Stimulated activated CD4-positive, alpha-beta T cell treated with anti-CD3 and anti-CD28 coated beads, Interleukin-15, amount 100 ng/mL, for 1 hour (primary cell): Measurements from ENCODE around the gene TBC1D14.
"Not testable (repeated sequence)": the region's sequence is repeated elsewhere in the genome, so short reads cannot be mapped to it uniquely, and the experiment has no call there.

ENCODE experiments used
- DNase-seq, 2 donors: peaks; one replicate each; pipeline ENCODE4 v3.0.0-alpha.2; 2020; ENCODE audit warnings: low read depth in 1 of 2, low spot score in 1 of 2

Gene TBC1D14

DNA sequence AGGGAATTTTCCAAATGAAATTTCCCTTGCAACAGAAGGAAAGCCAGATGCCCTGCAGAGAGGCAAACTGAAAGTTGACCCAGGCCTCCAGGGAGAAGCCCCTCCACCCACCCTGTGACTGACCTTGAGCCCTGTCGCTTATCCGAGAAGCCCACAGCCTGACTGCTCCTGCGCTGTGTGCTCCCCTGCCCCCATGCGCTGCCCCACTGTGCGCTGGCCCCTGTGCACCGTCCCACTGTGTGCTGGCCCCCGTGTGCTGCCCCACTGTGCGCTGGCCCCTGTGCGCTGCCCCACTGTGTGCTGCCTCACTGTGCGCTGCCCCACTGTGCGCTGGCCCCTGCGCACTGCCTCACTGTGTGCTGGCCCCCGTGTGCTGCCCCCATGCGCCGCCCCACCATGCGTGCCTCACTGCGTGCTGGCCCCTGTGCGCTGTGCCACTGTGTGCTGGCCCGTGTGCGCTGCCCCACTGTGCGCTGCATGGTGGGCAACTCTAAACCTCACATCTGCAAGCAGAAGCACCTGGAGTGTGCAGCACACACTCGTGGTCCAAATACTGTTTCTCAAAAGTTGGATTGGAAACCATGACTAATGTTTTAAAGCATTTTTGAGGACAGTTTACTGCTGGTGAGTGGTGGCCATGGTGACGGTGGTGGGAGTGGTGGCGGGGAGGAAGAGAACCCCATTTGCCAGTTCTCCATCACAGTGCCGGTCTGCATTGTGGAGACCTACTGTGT lies 166.5 kb downstream of the TBC1D14 start:
- DNase-seq = no peak

DNA sequence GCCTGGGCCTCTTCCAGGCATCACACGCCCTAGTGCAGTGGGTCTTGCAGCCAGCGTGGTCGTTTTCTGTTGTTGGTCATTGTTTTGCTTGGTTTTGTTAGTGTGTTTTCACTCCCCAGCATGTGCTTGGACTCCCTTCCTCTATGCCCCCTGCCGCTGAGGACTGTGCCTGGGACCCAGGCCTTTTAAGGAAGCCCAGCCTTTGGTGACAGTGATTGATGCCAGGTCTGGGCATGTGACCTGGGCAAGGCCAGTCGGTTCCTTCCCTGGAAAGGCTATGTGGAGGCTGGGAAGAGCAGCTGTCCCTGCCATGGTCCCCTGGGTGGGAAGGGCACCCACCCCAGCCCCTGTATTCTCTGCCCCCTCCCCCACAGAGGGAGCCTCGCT lies 167.1 kb downstream of the TBC1D14 start:
- no peak for DNase-seq

DNA sequence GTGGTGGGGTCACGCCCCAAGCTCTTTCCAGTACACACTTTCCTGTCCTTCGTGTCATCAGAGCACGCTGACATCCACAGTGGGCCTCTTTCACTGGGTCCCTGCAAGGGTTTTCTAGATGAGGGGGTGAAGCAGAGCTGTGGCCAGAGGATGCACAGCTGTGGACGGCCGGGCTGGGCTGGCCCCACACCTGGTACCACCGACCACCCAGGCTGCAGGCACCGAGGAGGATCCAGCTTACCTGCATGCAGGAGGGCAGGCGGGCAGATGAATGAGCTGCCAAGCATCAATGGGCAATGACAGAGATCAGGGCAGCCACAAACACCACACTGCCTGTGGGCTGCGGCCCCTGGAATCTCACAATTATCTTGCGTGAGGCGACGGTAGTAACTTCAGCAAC lies 167.7 kb downstream of the TBC1D14 start:
- DNase-seq = no peak

DNA sequence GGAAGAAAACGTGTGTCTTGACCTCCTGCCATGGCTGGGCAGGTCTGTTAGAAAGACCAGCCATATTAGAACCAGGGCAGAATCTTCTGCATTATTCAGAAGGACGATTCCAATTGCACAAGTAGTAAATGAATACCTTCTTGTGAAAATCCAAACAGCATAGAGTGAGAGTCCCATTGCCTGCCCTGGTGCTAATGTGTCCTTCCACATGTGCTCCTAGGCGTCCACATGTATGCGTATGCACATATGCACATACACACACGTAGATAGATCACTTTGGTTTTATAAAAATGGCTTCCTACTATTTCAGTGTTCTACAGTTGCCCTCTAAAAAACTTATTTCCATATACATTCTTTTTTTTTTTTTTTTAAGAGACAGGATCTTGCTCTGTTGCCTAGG lies 168.4 kb downstream of the TBC1D14 start:
- no peak for DNase-seq

DNA sequence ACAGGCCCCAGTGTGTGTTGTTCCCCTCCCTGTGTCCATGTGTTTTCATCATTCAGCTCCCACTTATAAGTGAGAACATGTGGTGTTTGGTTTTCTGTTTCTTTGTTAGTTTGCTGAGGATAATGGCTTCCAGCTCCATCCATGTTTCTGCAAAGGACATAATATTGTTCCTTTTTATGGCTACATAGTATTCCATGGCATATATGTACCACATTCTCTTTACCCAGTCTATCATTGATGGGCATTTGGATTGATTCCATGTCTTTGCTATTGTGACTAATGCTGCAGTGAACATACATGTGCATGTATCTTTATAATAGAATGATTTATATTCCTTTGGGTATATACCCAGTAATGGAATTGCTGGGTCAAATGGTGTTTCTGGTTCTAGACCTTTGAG lies 169.9 kb downstream of the TBC1D14 start:
- not testable (repeated sequence) for DNase-seq

DNA sequence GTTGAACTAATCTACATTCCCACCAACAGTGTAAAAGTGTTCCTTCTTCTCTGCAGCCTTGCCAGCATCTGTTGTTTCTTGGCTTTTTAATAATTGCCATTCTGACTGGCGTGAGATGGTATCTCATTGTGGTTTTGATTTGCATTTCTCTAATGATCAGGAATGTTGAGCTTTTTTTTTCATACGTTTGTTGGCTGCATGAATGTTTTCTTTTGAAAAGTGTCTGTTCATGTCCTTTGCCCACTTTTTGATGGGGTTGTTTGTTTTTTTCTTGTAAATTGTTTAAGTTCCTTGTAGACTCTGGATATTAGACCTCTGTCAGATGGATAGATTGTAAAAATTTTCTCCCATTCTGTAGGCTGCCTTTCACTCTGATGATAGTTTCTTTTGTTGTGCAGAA lies 170.3 kb downstream of the TBC1D14 start:
- DNase-seq = not testable (repeated sequence)
